GM19035 (cell line): ENCODE data around the gene RGS9BP.
"Not testable (repeated sequence)": the region's sequence is repeated elsewhere in the genome, so short reads cannot be mapped to it uniquely, and the experiment has no call there.

Experiments used
- ATAC-seq: cut with Tn5 transposase; IDR thresholded peaks from one replicate; pipeline ENCODE4 v1.9.1; 2021; ENCODE audit not compliant: unreplicated experiment

RGS9BP gene

GRCh38 chr19:32671883-32672593 is 3.6 kb upstream of the RGS9BP start:
- no peak for ATAC-seq

DNA sequence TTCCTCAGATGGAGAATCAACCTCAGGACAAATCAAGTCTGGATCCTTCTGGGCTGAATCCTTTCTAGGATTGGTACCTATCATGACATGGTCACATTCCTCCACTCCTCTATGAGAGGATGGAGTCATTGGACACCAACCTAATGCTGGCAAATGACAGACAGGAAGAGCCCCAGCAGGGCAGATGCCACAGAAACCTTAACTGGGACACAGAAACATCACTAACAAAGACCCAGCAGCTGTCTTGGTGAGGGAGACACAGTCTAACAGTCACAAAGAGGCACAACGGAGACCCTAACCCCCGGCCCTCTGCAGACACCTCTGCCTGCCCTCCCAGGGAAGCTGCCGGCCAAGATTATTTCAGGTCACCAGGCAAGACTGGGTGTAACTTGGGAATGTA is 2.8 kb upstream of the RGS9BP start:
- ATAC-seq: no peak

GRCh38 chr19:32673573-32673972 is 2.1 kb upstream of the RGS9BP start:
- ATAC-seq: no peak

DNA sequence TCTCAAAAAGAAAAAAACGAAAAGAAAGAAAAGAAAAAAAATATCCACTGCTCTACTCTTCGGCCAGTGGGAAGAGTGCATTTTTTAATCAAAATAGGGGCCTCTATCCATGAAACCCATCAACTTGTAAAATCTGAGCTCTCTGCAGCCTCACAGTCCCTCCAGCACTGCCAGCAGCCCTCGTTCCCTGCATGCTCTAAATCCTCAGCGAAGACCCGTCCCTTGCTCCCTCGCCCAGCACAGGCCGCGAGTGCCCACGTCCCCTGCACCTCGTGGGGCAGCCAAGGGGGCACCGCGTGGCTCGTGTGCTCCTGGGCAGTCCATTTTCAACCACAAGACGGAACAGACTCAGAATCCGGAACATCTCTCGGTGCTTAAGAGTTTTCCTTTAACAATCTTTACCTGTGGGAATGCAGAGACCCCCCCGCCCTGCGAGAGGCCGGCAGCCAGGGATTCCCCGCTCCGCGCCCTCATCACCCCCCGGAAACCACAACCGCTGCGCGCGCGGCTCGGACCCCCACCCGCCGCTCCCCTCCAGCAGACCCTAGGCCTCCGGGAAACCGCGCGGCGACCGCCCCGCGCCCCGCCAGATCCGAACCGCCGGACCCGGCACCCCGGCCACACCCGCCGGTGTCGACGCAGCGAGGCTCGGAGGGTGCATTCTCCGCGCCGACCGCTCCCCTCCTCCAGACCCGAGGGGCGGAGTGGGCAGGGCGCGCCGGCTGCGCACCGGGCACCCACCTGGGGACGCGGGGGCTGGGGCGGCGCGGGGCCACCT is 1.3 kb upstream of the RGS9BP start:
- no peak for ATAC-seq

DNA sequence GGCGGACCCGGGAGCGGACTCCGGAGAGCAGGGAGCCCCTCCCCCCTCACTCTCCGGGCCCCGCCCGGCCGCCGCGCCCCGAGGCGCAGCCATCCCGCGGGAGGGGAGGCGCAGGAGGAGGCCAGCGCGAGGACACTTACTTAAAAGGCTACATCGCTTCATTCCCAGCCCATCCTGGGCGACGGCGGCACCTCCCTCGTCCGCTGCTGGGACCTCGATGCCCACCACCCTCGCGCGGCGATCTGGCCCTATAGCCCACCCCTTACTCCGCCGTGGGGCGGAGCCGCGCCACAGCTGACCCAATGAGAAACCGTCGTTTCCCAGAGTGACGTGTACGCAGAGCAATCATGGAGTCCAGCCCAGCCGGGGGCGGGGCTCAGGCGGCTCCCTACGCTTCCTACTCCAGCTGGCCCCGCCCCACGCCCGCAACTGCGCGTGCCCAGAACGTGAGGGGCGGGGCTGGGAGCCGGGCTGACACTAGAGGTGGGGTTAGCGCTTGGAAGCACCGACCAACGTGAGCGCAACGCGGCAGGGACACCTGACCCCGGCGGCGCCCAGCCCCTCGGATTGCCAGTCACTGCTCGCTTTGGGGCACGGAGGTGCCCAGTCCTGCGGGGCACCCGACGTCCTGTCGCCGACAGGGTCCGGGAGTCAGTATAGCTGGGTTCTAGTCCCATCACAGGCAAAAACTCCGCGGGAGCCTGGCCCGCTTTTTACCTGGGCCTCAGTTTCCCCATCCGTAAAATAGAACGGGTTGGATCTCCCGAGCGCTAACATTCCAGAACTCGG is 523 bp upstream of the RGS9BP start, which contains the start of gene ANKRD27:
Gene ANKRD27, minus strand, starts transcription at position 250 of the 789 bp plus-strand sequence. CDS start 16,165 bp downstream, outside the sequence.
- peak; percentile 98 for ATAC-seq

- no peak for ATAC-seq
Observed at GRCh38 chr19:32676186-32676894, 692 bp downstream of the RGS9BP start.

- no peak for ATAC-seq
Observed at GRCh38 chr19:32676895-32677359, 1.3 kb downstream of the RGS9BP start.

DNA sequence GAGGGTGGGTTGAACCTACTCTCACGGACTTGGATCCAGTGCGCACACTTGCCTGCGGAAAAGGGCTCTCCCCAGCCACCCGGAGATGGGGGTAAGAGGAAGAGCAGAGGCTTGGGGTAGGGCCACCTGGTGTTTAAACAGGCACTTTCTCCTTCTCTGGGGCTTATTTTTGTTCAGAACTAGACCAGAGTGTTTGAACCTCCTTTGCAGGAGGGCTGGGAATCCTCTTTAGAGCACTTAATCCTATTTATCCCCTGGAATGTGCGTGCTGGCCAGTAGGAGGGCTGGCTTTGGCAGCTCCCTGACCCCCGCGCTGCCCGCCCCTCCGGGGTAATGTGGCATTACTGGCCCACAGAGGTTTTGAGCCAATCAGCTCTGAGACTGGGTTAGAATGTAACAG is 2.0 kb downstream of the RGS9BP start:
- ATAC-seq: no peak

- ATAC-seq: no peak
Observed at GRCh38 chr19:32680986-32681385, 5.3 kb downstream of the RGS9BP start.

DNA sequence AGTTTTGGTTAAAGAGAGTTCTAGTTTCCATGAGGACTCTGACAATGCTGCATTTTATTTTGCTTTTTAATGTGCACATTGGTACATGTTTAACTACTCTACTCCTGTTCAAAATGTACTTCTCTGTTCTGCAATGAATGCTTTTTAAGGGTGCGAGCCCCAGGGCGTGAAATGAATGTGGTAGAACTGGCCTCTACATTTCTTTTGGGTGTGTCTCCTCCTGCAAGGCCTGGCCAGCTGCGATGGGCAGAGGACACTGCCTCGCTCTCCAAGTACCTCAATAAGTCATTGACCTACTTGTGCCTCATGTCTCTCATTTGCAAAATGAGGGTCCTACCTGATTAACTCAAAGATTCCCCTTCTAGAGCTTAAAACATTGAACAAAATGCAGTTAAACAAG is 6.7 kb downstream of the RGS9BP start:
- no peak for ATAC-seq

DNA sequence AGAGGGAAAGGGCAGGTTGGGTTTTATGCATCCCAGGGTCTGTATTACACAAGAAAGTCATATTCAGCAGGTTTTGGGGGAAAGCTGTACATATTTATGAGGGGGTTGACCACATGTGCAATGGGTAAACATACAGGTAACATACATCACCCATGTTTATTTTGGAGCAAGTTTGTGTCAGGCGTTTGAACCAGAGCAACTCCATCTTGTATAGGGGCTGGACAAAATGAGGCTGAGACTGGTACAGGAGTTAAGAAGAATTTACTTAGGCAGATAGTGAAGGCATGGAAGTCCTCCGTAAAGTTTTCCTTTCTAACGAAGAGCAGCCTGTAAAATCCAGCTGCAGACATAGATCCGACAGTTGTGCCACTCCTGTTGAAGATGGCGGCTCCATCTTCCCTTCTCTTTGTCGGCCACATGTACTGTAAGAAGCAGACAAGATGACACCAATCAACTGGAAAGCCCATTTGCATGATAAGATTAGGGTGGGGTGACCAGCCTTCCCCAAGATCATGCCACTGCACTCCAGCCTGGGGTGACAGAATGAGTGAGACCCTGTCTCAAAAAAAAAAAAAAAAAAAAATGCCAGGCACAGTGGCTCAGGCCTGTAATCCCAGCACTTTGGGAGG is 11.3 kb downstream of the RGS9BP start:
- no peak for ATAC-seq

DNA sequence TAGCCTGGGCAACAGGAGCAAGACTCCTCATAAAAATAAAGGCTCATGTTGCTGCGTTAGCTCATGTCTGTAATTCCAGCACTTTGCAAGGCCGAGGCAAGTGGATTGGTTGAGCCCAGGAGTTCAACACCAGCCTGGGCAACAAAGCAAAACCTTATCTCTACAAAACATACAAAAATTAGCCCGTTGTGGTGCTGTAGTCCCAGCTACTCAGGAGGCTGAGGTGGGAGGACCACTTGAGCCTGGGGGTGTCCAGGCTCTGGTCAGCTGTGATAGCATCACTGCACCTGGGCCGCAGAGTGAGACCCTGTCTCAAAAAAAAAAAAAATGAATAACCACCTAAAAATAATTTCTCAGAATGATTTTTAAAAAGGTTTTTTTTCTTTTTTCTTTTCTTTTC is 12.0 kb downstream of the RGS9BP start:
- no peak for ATAC-seq

DNA sequence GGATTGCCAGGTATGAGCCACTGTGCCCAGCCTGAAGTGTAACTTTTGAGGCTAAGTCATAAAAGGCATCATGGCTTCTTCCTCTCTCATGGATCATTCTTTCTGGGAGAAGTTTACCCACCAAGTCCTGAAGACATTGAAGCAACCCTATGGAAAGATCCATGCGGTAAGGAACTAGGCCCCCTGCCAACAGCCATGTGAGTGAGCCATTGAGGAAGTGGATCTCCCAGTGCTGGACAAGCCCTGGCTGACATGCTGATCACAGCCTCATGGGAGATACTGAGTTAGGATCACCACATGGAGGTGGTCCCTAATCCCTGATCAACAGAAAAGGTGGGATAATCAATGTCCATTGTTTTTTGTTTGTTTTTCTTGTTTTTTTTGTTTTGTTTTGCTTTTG is 12.7 kb downstream of the RGS9BP start:
- ATAC-seq: no peak

GRCh38 chr19:32691291-32691951 is 15.8 kb downstream of the RGS9BP start, which contains the start of gene NUDT19:
TSS of gene NUDT19 (plus strand) at chr19:32691821. CDS start at chr19:32691961, 140 bp downstream.
- peak; percentile 86 for ATAC-seq

- peak; percentile 65 for ATAC-seq
Observed at GRCh38 chr19:32691952-32692726, 16.5 kb downstream of the RGS9BP start.

GRCh38 chr19:32692727-32693061 is 17.0 kb downstream of the RGS9BP start:
- no peak for ATAC-seq

DNA sequence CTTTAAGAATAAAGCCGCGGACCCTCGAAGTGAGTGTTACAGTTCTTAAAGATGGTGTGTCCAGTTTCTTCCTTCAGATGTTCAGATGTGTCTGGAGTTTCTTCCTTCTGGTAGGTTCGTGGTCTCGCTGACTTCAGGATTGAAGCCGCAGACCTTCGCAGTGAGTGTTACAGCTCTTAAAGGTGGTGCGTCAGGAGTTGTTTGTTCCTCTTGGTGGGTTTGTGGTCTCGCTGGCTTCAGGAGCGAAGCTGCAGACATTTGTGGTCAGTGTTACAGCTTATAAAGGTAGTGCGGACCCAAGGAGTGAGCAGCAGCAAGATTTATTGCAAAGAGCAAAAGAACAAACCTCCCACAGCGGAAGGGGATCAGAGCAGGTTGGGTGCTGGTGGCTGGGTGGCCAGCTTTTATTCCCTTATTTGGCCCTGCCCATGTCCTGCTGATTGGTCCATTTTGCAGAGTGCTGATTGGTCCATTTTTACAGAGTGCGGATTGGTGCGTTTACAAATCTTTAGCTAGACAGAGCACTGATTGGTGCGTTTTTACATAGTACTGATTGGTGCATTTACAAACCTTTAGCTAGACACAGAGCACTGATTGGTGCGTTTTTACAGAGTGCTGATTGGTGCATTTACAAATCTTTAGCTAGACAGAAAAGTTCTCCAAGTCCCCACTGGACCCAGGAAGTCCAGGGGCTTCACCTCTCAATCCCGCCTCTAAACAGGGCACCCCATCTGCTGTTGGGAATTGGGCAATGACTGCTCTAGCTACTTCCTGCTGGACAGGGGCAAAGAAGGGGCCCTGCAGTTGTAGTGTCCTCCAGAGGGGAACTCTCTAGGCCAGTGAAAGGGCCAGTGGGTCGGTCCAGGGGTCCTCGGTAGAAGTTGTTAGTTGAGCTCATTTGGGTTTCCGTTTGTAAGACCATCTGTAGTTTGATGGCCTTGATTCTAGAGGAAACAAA is 17.8 kb downstream of the RGS9BP start:
- ATAC-seq: not testable (repeated sequence)

DNA sequence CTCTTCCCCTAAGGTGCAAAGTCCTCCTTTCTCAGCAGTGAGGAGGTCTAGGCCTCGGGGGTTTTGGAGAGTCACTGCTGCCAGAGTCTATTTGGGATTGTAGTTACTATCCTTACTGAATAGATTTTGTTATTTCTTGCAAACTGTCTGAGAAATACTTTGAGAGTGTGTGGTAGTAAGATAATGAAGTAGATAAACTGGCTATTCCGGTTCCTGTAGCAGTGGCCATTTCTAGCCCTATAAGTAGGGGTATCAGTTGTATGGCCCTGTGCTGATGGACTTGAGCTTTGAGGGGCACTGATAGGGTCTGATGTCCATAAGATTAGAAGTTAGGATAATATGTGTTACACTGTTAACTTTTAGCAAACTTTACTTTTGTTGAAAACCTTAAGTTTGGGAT is 18.7 kb downstream of the RGS9BP start:
- not testable (repeated sequence) for ATAC-seq
